GM23248 (cell line): ENCODE results near the gene OR3A1.
"Not testable (repeated sequence)": the region's sequence is repeated elsewhere in the genome, so short reads cannot be mapped to it uniquely, and the experiment has no call there.

Source experiments
- EZH2 ChIP-seq: fragments of 200-600 bp; sonication (generic); IDR thresholded peaks from 2 replicates; pipeline ENCODE4 v1.6.1; 2018; ENCODE audit warnings: antibody characterized with exemption, mild to moderate bottlenecking; ENCODE audit not compliant: insufficient read depth, poor library complexity, severe bottlenecking
- EZH2phosphoT487 ChIP-seq: fragments of 200-600 bp; sonication (generic); IDR thresholded peaks from 2 replicates; pipeline ENCODE4 v1.6.1; 2018; ENCODE audit warnings: antibody characterized with exemption, moderate library complexity, mild to moderate bottlenecking, low read depth; ENCODE audit not compliant: insufficient read depth

GRCh38 chr17:3249013-3249412 is 49.1 kb downstream of the OR3A1 start:
- TF ChIP-seq EZH2, EZH2phosphoT487: not testable (repeated sequence)
